Large intestine (tissue), 3 donors: ENCODE measurements around the gene MUC13. TPM values are rescaled to one million over a fixed set of nuclear protein-coding genes. Genes with fewer than 3 reads are reported as not detected.
A peak's percentile ranks its signal among the peaks of the same experiment; 100 is the strongest.
"Not testable (repeated sequence)": the region's sequence is repeated elsewhere in the genome, so short reads cannot be mapped to it uniquely, and the experiment has no call there.

Source experiments
- DNase-seq, 2 donors: peaks; one replicate each; pipeline versions ENCODE4 v3.0.0 to v3.0.0-alpha.2; 2013
- H3K27ac ChIP-seq: one replicate; pipeline ENCODE4 v1.5.1; 2013; ENCODE audit warnings: low read length
- H3K27me3 ChIP-seq: 2 replicates; pipeline ENCODE4 v1.6.1; 2013; ENCODE audit warnings: low read length; ENCODE audit not compliant: control insufficient read depth, insufficient read depth
- H3K36me3 ChIP-seq: 2 replicates; pipeline ENCODE4 v1.6.1; 2013; ENCODE audit warnings: low read length; ENCODE audit not compliant: control insufficient read depth, insufficient read depth
- H3K4me1 ChIP-seq: one replicate; pipeline ENCODE4 v1.6.1; 2013; ENCODE audit warnings: low read length; ENCODE audit not compliant: control insufficient read depth, insufficient read depth
- H3K4me3 ChIP-seq: one replicate; pipeline ENCODE4 v1.5.1; 2013; ENCODE audit warnings: low read length
- H3K9me3 ChIP-seq: one replicate; pipeline ENCODE4 v1.6.1; 2013; ENCODE audit warnings: mild to moderate bottlenecking, low read depth, low read length, moderate library complexity; ENCODE audit not compliant: control insufficient read depth
- WGBS: methylation state at CpG from one replicate; pipeline ENCODE4 v1.1.5; 2013; ENCODE audit warnings: low lambda C conversion rate; ENCODE audit not compliant: insufficient coverage; 5-methylcytosine and 5-hydroxymethylcytosine counted together
- polyA plus RNA-seq: library from polyadenylated mRNA; unstranded; fragments of 120-200 nt; gene quantifications from one replicate; pipeline ENCODE4 v1.2.1, GENCODE V29; 2013

MUC13 gene
- polyA plus RNA-seq, 1 donor = 1,160 TPM

DNA sequence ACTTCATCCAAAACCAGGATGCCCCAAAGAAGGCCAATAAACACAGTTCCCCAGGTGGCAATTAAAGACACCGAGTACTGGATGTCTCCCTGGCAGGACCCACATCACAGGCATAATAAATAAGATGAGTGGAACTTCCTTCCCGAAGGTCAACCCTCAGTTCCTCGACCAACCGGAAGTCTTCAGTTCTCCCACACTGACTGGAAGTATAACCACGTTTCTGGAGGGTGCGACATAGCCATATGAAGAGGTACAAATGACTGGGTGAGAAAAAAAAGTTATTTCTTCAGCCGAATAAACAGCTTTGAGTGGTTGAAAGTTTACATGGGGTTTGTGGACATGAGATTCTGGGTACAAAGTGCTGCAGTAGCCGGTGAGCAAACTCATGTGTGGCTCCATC is 34.6 kb upstream of the MUC13 start:
- Histone ChIP-seq H3K27me3 (no peaks in the 10 kb centered on the region), H3K36me3 (peaks cover 10% of the 10 kb centered on the region), H3K4me1 (peaks cover 51% of the 10 kb centered on the region), H3K27ac (peak overlapping the region; percentile 94), H3K4me3 (no peak overlapping the region), H3K9me3 (peaks cover 3% of the 10 kb centered on the region)
- no CpG with 5 or more reads among the region's 8 CpGs for WGBS
- peak in 1 of 2 donors; percentile 50 for DNase-seq

DNA sequence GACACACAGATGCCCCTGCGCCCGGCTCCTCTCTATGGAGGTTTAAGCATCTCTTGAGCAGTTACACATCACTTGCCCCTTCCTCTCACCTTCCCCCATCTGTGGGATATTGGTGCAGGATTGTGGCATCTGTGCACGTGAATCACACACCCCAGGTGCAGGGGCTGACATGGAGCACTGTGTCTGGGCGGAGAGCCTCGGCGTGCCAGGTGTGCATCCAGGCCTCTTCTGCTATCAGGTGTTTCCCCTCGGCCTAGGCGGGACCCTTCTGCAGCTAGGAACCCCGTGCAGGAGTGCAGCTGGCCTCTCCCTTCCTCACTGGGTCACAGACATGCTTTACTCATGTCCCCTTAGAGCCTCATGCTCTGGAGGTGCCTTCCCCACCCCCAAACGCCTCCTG is 33.4 kb upstream of the MUC13 start:
- Histone ChIP-seq H3K4me3 (no peak overlapping the region), H3K27ac (no peak overlapping the region), H3K36me3 (peaks cover 10% of the 10 kb centered on the region), H3K27me3 (no peaks in the 10 kb centered on the region), H3K9me3 (peaks cover 3% of the 10 kb centered on the region), H3K4me1 (peaks cover 52% of the 10 kb centered on the region)
- 83% methylated on average over 1 of the region's 10 CpGs for WGBS
- no peak for DNase-seq

DNA sequence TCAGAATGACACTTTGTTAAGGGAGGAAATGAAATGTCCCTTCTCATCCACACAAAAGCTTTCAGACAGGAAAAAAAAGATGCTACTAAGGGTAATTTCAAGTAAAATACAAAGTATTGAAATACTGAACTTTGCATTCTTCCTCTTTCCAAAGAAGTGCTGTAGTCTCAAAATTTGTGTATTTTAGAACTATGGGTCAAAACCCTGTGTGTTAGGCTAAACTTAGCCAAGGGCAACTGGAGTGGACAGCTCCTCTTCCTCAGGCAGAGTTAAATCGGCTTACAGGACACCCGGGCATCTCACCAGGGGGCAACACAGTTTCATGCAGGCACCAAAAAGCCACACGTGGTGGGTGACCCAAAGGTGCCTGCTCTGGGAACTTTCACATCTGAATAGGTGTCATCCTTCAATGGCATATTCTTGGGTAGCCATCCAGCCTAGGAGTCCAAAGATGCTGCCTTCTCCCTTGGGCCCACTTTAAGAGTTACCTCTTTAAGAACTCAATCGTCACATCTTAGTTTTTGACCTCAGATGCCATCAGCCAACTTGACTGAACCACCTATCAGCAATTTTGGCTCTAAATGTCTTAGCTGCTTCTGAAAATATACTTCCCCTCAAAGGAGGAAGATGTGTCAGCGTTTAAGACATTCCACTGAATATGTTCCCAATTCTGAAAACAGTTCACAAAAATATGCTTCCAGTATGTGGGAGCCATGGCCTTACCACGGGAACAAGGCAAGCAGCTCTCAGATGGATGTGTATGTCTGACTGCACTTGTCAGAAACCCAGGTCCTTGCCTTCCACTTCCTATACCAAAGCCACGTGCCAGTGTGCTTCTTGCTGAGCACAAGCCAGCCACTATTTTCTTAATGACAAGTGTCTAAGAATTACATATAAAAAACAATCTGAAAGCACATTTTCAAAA is 32.2 kb upstream of the MUC13 start:
- no peak overlapping the region for H3K4me3 ChIP-seq
- no peak overlapping the region for H3K27ac ChIP-seq
- H3K9me3 ChIP-seq = peaks cover 12% of the 10 kb centered on the region
- no CpG with 5 or more reads among the region's 7 CpGs for WGBS
- peaks cover 49% of the 10 kb centered on the region for H3K4me1 ChIP-seq
- DNase-seq = no peak
- peaks cover 10% of the 10 kb centered on the region for H3K36me3 ChIP-seq
- no peaks in the 10 kb centered on the region for H3K27me3 ChIP-seq

- Histone ChIP-seq H3K36me3 (peaks cover 10% of the 10 kb centered on the region), H3K4me3 (no peak overlapping the region), H3K27me3 (no peaks in the 10 kb centered on the region), H3K9me3 (peaks cover 17% of the 10 kb centered on the region), H3K27ac (no peak overlapping the region), H3K4me1 (peaks cover 47% of the 10 kb centered on the region)
- no peak for DNase-seq
- WGBS = 100% methylated on average over 1 of the region's 1 CpG
Observed at GRCh38 chr3:124965413-124965812, 30.9 kb upstream of the MUC13 start.

GRCh38 chr3:124964387-124964786 is 29.8 kb upstream of the MUC13 start:
- Histone ChIP-seq H3K27ac (peak overlapping the region; percentile 65), H3K36me3 (peaks cover 4% of the 10 kb centered on the region), H3K4me1 (peaks cover 46% of the 10 kb centered on the region), H3K4me3 (no peak overlapping the region), H3K9me3 (peaks cover 15% of the 10 kb centered on the region), H3K27me3 (no peaks in the 10 kb centered on the region)
- 100% methylated on average over 1 of the region's 4 CpGs for WGBS
- no peak for DNase-seq

DNA sequence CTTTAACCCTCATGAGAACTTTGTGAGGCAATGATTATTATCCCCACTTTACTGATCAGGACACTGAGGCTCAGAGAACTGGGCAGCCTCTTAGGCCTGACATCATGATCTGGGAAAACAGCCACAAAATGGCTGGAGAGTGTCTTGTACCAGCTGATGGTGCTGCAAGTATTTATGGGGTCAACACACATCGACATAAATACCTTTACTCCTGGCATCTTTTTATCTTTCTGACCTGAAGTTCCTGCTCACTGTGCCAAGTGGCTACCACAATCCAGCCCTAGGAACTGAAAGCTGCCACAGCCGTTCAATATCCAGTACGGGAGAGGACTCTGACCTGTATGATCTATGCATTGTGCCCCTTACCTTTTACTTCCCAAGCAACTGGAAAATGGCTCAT is 29.2 kb upstream of the MUC13 start:
- H3K27me3 ChIP-seq = no peaks in the 10 kb centered on the region
- H3K4me1 ChIP-seq = peaks cover 45% of the 10 kb centered on the region
- no CpG with 5 or more reads among the region's 3 CpGs for WGBS
- no peak overlapping the region for H3K4me3 ChIP-seq
- peak overlapping the region; percentile 65 for H3K27ac ChIP-seq
- H3K36me3 ChIP-seq = no peaks in the 10 kb centered on the region
- peak in 1 of 2 donors; percentile 80 for DNase-seq
- H3K9me3 ChIP-seq = peaks cover 15% of the 10 kb centered on the region

DNA sequence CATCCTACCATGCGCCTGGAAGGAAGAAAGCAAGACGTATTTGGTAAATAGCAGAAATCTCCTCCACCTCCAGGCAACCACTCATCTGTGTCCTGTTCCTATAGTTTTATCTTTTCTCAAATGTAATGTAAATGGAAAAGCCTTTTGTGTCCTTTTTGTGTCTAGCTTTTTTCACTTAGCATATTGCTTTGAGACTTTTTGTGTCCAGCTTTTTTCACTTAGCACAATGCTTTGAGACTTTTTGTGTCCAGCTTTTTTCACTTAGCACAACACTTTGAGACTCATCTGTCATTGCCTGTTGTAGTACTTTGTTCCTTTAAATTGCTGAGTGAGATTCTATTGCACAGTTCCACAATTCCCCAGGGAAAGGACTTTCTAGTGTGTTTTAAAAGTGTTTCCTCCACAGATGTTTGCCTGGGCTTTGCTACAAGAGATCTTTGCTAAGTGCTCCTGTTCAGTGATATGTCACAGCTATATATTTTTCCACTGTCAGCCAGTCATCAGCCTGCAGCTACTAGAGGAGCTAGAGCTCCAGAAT is 27.9 kb upstream of the MUC13 start:
- H3K36me3 ChIP-seq = no peaks in the 10 kb centered on the region
- no CpG with 5 or more reads among the region's 2 CpGs for WGBS
- peak overlapping the region; percentile 65 for H3K27ac ChIP-seq
- no peak overlapping the region for H3K4me3 ChIP-seq
- peak in 1 of 2 donors; percentile 29 for DNase-seq
- peaks cover 45% of the 10 kb centered on the region for H3K4me1 ChIP-seq
- no peaks in the 10 kb centered on the region for H3K27me3 ChIP-seq
- peaks cover 15% of the 10 kb centered on the region for H3K9me3 ChIP-seq

DNA sequence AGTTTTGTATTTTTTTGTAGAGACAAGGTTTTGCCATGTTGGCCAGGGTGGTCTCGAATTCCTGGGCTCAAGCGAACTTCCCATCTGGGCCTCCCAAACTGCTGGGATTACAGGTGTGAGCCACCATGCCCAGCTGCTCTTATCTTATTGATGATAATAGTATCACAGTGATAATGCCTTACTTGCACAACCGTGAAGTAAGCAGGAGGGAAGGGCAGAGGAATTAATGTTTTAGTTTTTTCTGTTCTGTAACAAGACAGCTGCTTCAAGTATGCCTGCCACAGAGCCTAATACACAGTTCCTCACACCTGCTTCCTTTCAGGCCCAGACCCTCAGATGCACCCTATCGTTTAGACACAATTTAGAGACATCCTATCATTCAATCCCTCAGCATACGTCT is 26.1 kb upstream of the MUC13 start:
- peak overlapping the region; percentile 92 for H3K27ac ChIP-seq
- no CpG with 5 or more reads among the region's 5 CpGs for WGBS
- DNase-seq = peak in 1 of 2 donors; percentile 64

DNA sequence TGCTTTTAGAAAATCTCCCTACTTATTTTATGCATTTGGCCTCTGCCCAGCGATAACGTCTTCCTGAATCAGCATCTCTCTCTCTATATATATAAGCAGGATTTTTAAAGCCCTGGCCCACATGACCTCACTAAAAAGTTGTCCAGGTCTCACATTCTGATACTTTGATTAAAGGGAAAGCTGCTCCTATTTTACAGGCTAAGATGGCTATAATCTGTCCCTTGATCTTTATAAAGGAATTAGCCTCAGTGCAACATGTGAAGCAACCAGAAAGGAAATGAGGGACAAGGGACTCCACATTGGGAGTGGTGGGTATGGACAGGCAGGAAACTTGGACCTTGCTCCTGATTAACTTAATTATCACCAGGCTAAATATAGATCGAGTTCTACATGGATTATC is 25.6 kb upstream of the MUC13 start:
- WGBS = no CpG with 5 or more reads among the region's 3 CpGs
- DNase-seq = peak; percentile 70 to 90
- H3K27me3 ChIP-seq = no peaks in the 10 kb centered on the region
- H3K4me1 ChIP-seq = peaks cover 45% of the 10 kb centered on the region
- peak overlapping the region; percentile 92 for H3K27ac ChIP-seq
- no peaks in the 10 kb centered on the region for H3K36me3 ChIP-seq
- H3K4me3 ChIP-seq = no peak overlapping the region
- H3K9me3 ChIP-seq = peaks cover 15% of the 10 kb centered on the region

More for the DNA sequence above, 26.1 kb upstream of the MUC13 start:
- Histone ChIP-seq H3K27me3 (no peaks in the 10 kb centered on the region), H3K4me1 (peaks cover 45% of the 10 kb centered on the region), H3K9me3 (peaks cover 15% of the 10 kb centered on the region), H3K36me3 (no peaks in the 10 kb centered on the region), H3K4me3 (no peak overlapping the region)

DNA sequence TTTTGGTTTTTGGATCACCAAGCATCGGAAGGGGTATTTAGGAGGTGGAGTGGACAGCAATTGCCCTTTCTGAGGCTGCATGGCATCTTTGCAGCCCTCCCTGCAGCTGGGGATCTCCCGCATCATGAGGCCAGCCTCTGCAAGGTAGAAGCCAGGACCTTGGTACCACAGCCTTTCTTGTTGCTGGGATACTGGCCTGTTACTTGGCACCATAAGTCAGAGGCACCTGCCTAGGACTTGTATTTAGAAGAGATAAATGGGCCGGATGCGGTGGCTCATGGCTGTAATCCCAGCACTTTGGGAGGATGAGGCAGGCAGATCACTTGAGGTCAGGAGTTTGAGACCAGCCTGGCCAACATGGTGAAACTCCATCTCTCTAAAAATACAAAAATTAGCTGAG is 23.4 kb upstream of the MUC13 start:
- no CpG with 5 or more reads among the region's 4 CpGs for WGBS
- peaks cover 15% of the 10 kb centered on the region for H3K9me3 ChIP-seq
- not testable (repeated sequence) for H3K36me3 ChIP-seq, H3K27ac ChIP-seq, H3K27me3 ChIP-seq, H3K4me3 ChIP-seq
- peaks cover 34% of the 10 kb centered on the region for H3K4me1 ChIP-seq
- DNase-seq = peak in 1 of 2 donors; percentile 43
